OCI-LY1 (cell line): ENCODE data around the gene FBLN7.

Source experiments
- EZH2 ChIP-seq: fragments of 200-600 bp; sonication (generic), shearing (Covaris generic); IDR thresholded peaks from 2 replicates; pipeline ENCODE4 v1.8.0; 2017; ENCODE audit warnings: borderline replicate concordance, mixed run types, mild to moderate bottlenecking, antibody characterized with exemption, low read length, moderate library complexity, mixed read lengths
- TF ChIP-seq, protein P1 (sequence below): fragments of 200-600 bp; sonication (generic), shearing (Covaris generic); IDR thresholded peaks from 2 replicates; pipeline ENCODE4 v1.5.1; 2017; ENCODE audit warnings: mild to moderate bottlenecking, antibody characterized with exemption, low read length, moderate library complexity, mixed read lengths

DNA sequence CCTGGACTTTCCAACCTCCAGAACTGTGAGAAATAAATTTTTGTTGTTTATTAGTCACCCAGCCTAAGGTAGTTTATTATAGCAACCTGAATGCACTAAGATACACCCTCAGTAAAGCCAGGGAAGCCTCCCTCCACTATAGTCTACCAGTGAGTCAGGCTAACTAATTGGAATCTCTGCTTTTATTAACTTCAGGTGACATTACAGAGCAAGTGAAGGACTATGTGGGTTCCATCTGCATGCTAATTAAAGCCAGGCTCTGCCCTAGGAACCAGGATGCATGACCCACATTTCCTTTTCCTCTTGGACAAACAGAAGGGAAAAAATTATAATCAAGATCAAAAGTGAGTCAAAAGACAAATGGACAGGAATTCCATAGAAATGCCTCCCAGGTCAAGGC is 60.6 kb downstream of the FBLN7 start:
- TF ChIP-seq, protein P1, sequence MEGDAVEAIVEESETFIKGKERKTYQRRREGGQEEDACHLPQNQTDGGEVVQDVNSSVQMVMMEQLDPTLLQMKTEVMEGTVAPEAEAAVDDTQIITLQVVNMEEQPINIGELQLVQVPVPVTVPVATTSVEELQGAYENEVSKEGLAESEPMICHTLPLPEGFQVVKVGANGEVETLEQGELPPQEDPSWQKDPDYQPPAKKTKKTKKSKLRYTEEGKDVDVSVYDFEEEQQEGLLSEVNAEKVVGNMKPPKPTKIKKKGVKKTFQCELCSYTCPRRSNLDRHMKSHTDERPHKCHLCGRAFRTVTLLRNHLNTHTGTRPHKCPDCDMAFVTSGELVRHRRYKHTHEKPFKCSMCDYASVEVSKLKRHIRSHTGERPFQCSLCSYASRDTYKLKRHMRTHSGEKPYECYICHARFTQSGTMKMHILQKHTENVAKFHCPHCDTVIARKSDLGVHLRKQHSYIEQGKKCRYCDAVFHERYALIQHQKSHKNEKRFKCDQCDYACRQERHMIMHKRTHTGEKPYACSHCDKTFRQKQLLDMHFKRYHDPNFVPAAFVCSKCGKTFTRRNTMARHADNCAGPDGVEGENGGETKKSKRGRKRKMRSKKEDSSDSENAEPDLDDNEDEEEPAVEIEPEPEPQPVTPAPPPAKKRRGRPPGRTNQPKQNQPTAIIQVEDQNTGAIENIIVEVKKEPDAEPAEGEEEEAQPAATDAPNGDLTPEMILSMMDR, result no peak
- TF ChIP-seq EZH2, result no peak
